ENCODE measurements around the gene MAP4K5. TPM values are rescaled to one million over a fixed set of nuclear protein-coding genes. Genes with fewer than 3 reads are reported as not detected.
"Not testable (repeated sequence)": the region's sequence is repeated elsewhere in the genome, so short reads cannot be mapped to it uniquely, and the experiment has no call there.

Gene MAP4K5
- total and polyA plus RNA-seq, 7 donors = 4.8 to 17.1 (median 14.6) TPM

GRCh38 chr14:50544911-50545310, 12.5 kb upstream of the MAP4K5 start:
- Histone ChIP-seq H3K4me1 (peaks cover 11% of the 10 kb centered on the region), H3K36me3 (ENCODE audit: insufficient read depth in 1 of 2, low read depth in 1 of 2) (no peaks in the 10 kb centered on the region), H3K27ac (peak overlapping the region; percentile 70), H3K4me3 (no peak overlapping the region), H3K9me3 (no peaks in the 10 kb centered on the region), H3K27me3 (ENCODE audit: insufficient read depth in 3 of 3, low read length in 2 of 3) (no peaks in the 10 kb centered on the region)
- DNase-seq (peak; percentile 62 to 88), ATAC-seq (peak; percentile 85 to 94 (median 88))
- 31 to 43% (median 38%) methylated on average over 3 of the region's 3 CpGs for WGBS, 3 donors
- intact Hi-C loops (cut with DNase I) = loop anchor here (5.0 kb wide), 1 partner anchor 227 kb away; no protein-coding TSS in a partner anchor
- no peak for TF ChIP-seq CTCF (IDR thresholded peaks at IDR 0.05)

- ATAC-seq (peak; percentile 56 to 71 (median 66)), DNase-seq (no peak)
- Histone ChIP-seq H3K27me3 (ENCODE audit: insufficient read depth in 3 of 3, low read length in 2 of 3) (no peaks in the 10 kb centered on the region), H3K4me3 (no peak overlapping the region), H3K4me1 (peaks cover 11% of the 10 kb centered on the region), H3K9me3 (no peaks in the 10 kb centered on the region), H3K27ac (peak overlapping the region; percentile 43), H3K36me3 (ENCODE audit: insufficient read depth in 1 of 2, low read depth in 1 of 2) (no peaks in the 10 kb centered on the region)
- WGBS, 3 donors = 3 to 5% (median 4%) methylated on average over 2 of the region's 2 CpGs
- intact Hi-C loops (cut with DNase I) = loop anchor here (5.0 kb wide), 1 partner anchor 229 kb away; no protein-coding TSS in a partner anchor
- peak; percentile 55 for TF ChIP-seq CTCF (IDR thresholded peaks at IDR 0.05)
Measured at GRCh38 chr14:50542941-50543418, 10.6 kb upstream of the MAP4K5 start.

GRCh38 chr14:50541159-50541567, 8.8 kb upstream of the MAP4K5 start:
- no peak overlapping the region for H3K4me3 ChIP-seq
- TF ChIP-seq CTCF (IDR thresholded peaks at IDR 0.05) = no peak
- no peak overlapping the region for H3K27ac ChIP-seq
- H3K36me3 ChIP-seq (ENCODE audit: insufficient read depth in 1 of 2, low read depth in 1 of 2) = no peaks in the 10 kb centered on the region
- 73 to 93% (median 77%) methylated on average over 1 of the region's 1 CpG for WGBS, 3 donors
- DNase-seq (no peak), ATAC-seq (no peak)
- peaks cover 11% of the 10 kb centered on the region for H3K4me1 ChIP-seq
- intact Hi-C loops (cut with DNase I) = loop anchor here (5.0 kb wide), 1 partner anchor 231 kb away; no protein-coding TSS in a partner anchor
- H3K27me3 ChIP-seq (ENCODE audit: insufficient read depth in 3 of 3, low read length in 2 of 3) = no peaks in the 10 kb centered on the region
- H3K9me3 ChIP-seq = no peaks in the 10 kb centered on the region

- Histone ChIP-seq H3K4me1 (no peaks in the 10 kb centered on the region), H3K27me3 (ENCODE audit: insufficient read depth in 3 of 3, low read length in 2 of 3) (no peaks in the 10 kb centered on the region), H3K9me3 (no peaks in the 10 kb centered on the region), H3K4me3 (no peak overlapping the region), H3K36me3 (ENCODE audit: insufficient read depth in 1 of 2, low read depth in 1 of 2) (no peaks in the 10 kb centered on the region), H3K27ac (no peak overlapping the region)
- intact Hi-C loops (cut with DNase I) = no loop called here
- ATAC-seq = no peak
- DNase-seq = no peak
- no peak for TF ChIP-seq CTCF (IDR thresholded peaks at IDR 0.05)
Measured at GRCh38 chr14:50539051-50539450, 6.7 kb upstream of the MAP4K5 start.

- DNase-seq; H3K27me3 ChIP-seq (ENCODE audit: insufficient read depth in 3 of 3, low read length in 2 of 3); H3K27ac ChIP-seq; H3K36me3 ChIP-seq (ENCODE audit: insufficient read depth in 1 of 2, low read depth in 1 of 2); H3K4me3 ChIP-seq; ATAC-seq; H3K4me1 ChIP-seq; H3K9me3 ChIP-seq; intact Hi-C loops (cut with DNase I): not testable (repeated sequence)
- 59 to 68% (median 62%) methylated on average over 4 of the region's 4 CpGs for WGBS, 3 donors
Measured at GRCh38 chr14:50538034-50538433, 5.7 kb upstream of the MAP4K5 start.

Measured in psoas muscle (tissue), 8 donors.